WTC11 (cell line): ENCODE results near the gene B3GAT3.

ENCODE experiments used
- CTCF ChIP-seq: fragments of 200-600 bp; IDR thresholded peaks from 2 replicates; pipeline ENCODE4 v1.8.0; 2022; ENCODE audit warnings: antibody characterized with exemption
- E2F1 ChIP-seq: sonication (generic); formaldehyde crosslinking; IDR thresholded peaks from 2 replicates; pipeline ENCODE4 v1.8.0; 2022; ENCODE audit warnings: mild to moderate bottlenecking, missing genetic modification reagents
- GRHL2 ChIP-seq: fragments of 250-450 bp; sonication (Bioruptor Pico); IDR thresholded peaks from 2 replicates; pipeline ENCODE4 v1.8.0; 2022; ENCODE audit warnings: mild to moderate bottlenecking, moderate library complexity; ENCODE audit not compliant: insufficient replicate concordance, severe bottlenecking
- HMGXB4 ChIP-seq: sonication (generic); formaldehyde crosslinking; IDR thresholded peaks from 2 replicates; pipeline ENCODE4 v1.8.1; 2023; ENCODE audit warnings: mild to moderate bottlenecking, moderate library complexity, missing genetic modification reagents
- NR2C2 ChIP-seq: sonication (generic); formaldehyde crosslinking; IDR thresholded peaks from 2 replicates; pipeline ENCODE4 v1.8.0; 2022; ENCODE audit warnings: mild to moderate bottlenecking, missing genetic modification reagents
- STAT6 ChIP-seq: sonication (generic); formaldehyde crosslinking; conservative IDR thresholded peaks from 2 replicates; pipeline ENCODE4 v1.8.1; 2023; ENCODE audit warnings: mild to moderate bottlenecking, low read depth, missing genetic modification reagents, moderate library complexity
- TCF7 ChIP-seq: sonication (generic); formaldehyde crosslinking; IDR thresholded peaks from 2 replicates; pipeline ENCODE4 v1.8.0; 2022; ENCODE audit warnings: mild to moderate bottlenecking, low read depth, missing genetic modification reagents, moderate library complexity
- USF2 ChIP-seq: sonication (generic); formaldehyde crosslinking; IDR thresholded peaks from 2 replicates; pipeline ENCODE4 v1.8.1; 2023; ENCODE audit warnings: mild to moderate bottlenecking, missing genetic modification reagents, moderate library complexity
- ZBTB21 ChIP-seq: sonication (generic); formaldehyde crosslinking; IDR thresholded peaks from 2 replicates; pipeline ENCODE4 v1.8.1; 2023; ENCODE audit warnings: mild to moderate bottlenecking, missing genetic modification reagents, borderline replicate concordance
- ZNF317 ChIP-seq: sonication (generic); formaldehyde crosslinking; IDR thresholded peaks from 2 replicates; pipeline ENCODE4 v1.8.1; 2023; ENCODE audit warnings: low read depth, mild to moderate bottlenecking, moderate library complexity, missing genetic modification reagents, borderline replicate concordance
- ZSCAN18 ChIP-seq: fragments of 250-450 bp; sonication (Bioruptor Pico); IDR thresholded peaks from 2 replicates; pipeline ENCODE4 v2.1.2; 2022; ENCODE audit warnings: mild to moderate bottlenecking, moderate library complexity

GRCh38 chr11:62656796-62657429, 35.1 kb upstream of the B3GAT3 start:
- no peak for TF ChIP-seq STAT6
- no peak for TF ChIP-seq ZNF317 (CRISPR knock-in tag)
- TF ChIP-seq CTCF = no peak
- no peak for TF ChIP-seq HMGXB4 (CRISPR knock-in tag)
- TF ChIP-seq GRHL2 (CRISPR knock-in tag) = no peak
- no peak for TF ChIP-seq ZBTB21
- TF ChIP-seq USF2 = no peak
- no peak for TF ChIP-seq E2F1 (CRISPR knock-in tag)
- no peak for TF ChIP-seq NR2C2 (CRISPR knock-in tag)
- no peak for TF ChIP-seq TCF7 (CRISPR knock-in tag)
- no peak for TF ChIP-seq ZSCAN18 (CRISPR knock-in tag)
